Fibroblast of lung (primary cell): ENCODE results near the gene ZNF410.

Experiments
- EZH2 ChIP-seq: IDR thresholded peaks from 2 replicates; pipeline ENCODE4 v1.5.1; 2012; ENCODE audit warnings: low read length, control low read depth, mild to moderate bottlenecking; ENCODE audit errors: missing control alignments
- TF ChIP-seq, protein P1 (sequence below), 2 donors: IDR thresholded peaks in 1 of 2; conservative IDR thresholded peaks in 1 of 2; 1 replicate in 1 of 2; 2 replicates in 1 of 2; pipeline ENCODE4 v1.5.1; 2011 to 2012; ENCODE audit warnings: low read length in 2 of 2, control low read depth in 1 of 2, inconsistent platforms in 1 of 2, low read depth in 1 of 2, mild to moderate bottlenecking in 1 of 2

DNA sequence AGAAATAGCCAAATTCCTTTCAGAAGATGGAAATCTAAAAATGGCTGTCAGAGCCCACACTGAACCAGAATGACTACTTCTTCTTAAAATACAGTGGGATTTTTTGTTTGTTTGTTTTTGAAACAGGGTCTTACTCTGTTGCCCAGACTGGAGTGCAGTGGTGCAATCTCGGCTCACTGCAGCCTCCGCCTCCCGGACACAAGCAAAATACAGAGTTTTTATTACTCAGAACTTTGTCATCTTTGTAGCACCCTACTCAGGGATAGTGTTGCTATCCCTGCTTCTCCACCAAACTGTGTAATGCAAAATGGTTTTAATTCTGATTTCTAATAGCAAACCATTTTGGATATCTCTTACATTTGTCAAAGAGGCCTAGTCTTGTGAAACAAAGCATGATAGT, 16.4 kb downstream of the ZNF410 start:
- TF ChIP-seq, protein P1, sequence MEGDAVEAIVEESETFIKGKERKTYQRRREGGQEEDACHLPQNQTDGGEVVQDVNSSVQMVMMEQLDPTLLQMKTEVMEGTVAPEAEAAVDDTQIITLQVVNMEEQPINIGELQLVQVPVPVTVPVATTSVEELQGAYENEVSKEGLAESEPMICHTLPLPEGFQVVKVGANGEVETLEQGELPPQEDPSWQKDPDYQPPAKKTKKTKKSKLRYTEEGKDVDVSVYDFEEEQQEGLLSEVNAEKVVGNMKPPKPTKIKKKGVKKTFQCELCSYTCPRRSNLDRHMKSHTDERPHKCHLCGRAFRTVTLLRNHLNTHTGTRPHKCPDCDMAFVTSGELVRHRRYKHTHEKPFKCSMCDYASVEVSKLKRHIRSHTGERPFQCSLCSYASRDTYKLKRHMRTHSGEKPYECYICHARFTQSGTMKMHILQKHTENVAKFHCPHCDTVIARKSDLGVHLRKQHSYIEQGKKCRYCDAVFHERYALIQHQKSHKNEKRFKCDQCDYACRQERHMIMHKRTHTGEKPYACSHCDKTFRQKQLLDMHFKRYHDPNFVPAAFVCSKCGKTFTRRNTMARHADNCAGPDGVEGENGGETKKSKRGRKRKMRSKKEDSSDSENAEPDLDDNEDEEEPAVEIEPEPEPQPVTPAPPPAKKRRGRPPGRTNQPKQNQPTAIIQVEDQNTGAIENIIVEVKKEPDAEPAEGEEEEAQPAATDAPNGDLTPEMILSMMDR (conservative IDR thresholded peaks at IDR 0.05 in 1 of 2, IDR thresholded peaks at IDR 0.05 in 1 of 2; ENCODE audit: low read depth in 1 of 2, low read length in 2 of 2) = no peak
- TF ChIP-seq EZH2 = no peak
